Muscle layer of duodenum (tissue), 2 donors: Measurements from ENCODE around the gene HSD17B1.
A peak's percentile ranks its signal among the peaks of the same experiment; 100 is the strongest.
"Not testable (repeated sequence)": the region's sequence is repeated elsewhere in the genome, so short reads cannot be mapped to it uniquely, and the experiment has no call there.

Source experiments
- H3K27ac ChIP-seq: one replicate; pipeline ENCODE4 v1.7.0; 2013; ENCODE audit warnings: mild to moderate bottlenecking, low read length
- H3K27me3 ChIP-seq: one replicate; pipeline ENCODE4 v1.7.0; 2013; ENCODE audit warnings: low read depth, mild to moderate bottlenecking, control low read depth, low read length
- H3K36me3 ChIP-seq, 2 donors: one replicate each; pipeline ENCODE4 v1.7.0; 2013; ENCODE audit warnings: low read length in 2 of 2, control low read depth in 1 of 2, mild to moderate bottlenecking in 1 of 2; ENCODE audit not compliant: insufficient read depth in 2 of 2, control insufficient read depth in 1 of 2
- H3K4me1 ChIP-seq, 2 donors: one replicate each; pipeline ENCODE4 v1.7.0; 2013; ENCODE audit warnings: low read length in 2 of 2, mild to moderate bottlenecking in 2 of 2, control low read depth in 1 of 2, moderate library complexity in 1 of 2; ENCODE audit not compliant: insufficient read depth in 2 of 2, control insufficient read depth in 1 of 2
- H3K4me3 ChIP-seq, 2 donors: one replicate each; pipeline ENCODE4 v1.7.0; 2013; ENCODE audit warnings: low read length in 2 of 2, low read depth in 1 of 2, mild to moderate bottlenecking in 1 of 2
- H3K9me3 ChIP-seq, 2 donors: one replicate each; pipeline ENCODE4 v1.7.0; 2013; ENCODE audit warnings: low read length in 2 of 2, control low read depth in 1 of 2, mild to moderate bottlenecking in 1 of 2; ENCODE audit not compliant: control insufficient read depth in 1 of 2
- donor health status: healthy.

HSD17B1 gene

GRCh38 chr17:42553161-42553818 is 567 bp downstream of the HSD17B1 start:
- Histone ChIP-seq H3K36me3 (peaks cover 0 to 5% of the 10 kb centered on the region in 2 donors), H3K4me3 (peak overlapping the region in 1 of 2 donors; percentile 82), H3K27me3 (no peaks in the 10 kb centered on the region), H3K27ac (no peak overlapping the region), H3K9me3 (no peaks in the 10 kb centered on the region), H3K4me1 (peaks cover 0 to 25% of the 10 kb centered on the region in 2 donors)

DNA sequence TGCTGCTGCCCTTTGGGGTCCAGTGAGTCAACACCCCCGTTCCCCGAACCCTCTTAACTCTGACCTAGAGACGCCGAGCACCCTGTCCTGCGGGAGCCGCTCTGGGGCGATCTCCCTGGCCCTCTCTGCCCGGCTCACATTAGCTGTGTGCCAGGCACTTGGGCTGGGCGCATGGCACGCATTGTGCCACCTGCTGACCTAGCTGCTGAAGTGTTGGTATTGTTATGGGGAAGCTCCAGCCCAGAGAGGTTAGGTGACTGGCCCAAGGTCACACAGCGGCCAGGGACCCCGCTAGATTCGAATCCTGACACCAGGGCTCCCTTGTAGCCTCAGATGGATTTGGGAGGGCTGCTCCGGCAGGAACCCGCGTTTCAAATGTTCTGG is 1.1 kb downstream of the HSD17B1 start:
- peaks cover 0 to 20% of the 10 kb centered on the region in 2 donors for H3K4me1 ChIP-seq
- no peaks in the 10 kb centered on the region for H3K9me3 ChIP-seq
- peaks cover 0 to 5% of the 10 kb centered on the region in 2 donors for H3K36me3 ChIP-seq
- H3K27me3 ChIP-seq: no peaks in the 10 kb centered on the region
- peak overlapping the region; percentile 86 for H3K27ac ChIP-seq
- peak overlapping the region; percentile 63 to 82 for H3K4me3 ChIP-seq

DNA sequence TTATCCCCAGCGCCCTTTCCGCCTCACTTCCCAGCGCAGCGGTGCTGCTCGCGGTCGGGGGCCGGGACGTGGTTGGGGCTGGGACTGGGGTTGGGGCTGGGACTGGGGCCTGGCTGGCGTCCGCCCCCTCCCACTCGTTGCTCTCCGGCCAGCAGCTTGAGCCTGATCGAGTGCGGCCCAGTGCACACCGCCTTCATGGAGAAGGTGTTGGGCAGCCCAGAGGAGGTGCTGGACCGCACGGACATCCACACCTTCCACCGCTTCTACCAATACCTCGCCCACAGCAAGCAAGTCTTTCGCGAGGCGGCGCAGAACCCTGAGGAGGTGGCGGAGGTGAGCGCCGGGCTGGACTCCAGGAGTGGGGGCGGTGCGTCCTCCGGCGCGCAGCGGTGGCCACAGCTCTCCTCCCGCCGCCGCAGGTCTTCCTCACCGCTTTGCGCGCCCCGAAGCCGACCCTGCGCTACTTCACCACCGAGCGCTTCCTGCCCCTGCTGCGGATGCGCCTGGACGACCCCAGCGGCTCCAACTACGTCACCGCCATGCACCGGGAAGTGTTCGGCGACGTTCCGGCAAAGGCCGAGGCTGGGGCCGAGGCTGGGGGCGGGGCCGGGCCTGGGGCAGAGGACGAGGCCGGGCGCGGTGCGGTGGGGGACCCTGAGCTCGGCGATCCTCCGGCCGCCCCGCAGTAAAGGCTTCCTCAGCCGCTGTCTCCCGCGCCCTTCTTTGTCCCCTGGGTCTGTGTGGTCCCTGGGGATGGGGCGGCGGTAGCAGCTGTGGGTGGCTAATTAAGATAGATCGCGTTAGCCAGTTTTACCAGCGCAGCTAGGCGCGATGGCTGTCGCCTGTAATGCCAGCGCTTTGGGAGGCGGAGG is 1.8 kb downstream of the HSD17B1 start:
- H3K36me3 ChIP-seq: peaks cover 0 to 5% of the 10 kb centered on the region in 2 donors
- H3K4me1 ChIP-seq: peaks cover 0 to 20% of the 10 kb centered on the region in 2 donors
- H3K27me3 ChIP-seq: no peaks in the 10 kb centered on the region
- H3K27ac ChIP-seq: peak overlapping the region; percentile 86
- H3K9me3 ChIP-seq: no peaks in the 10 kb centered on the region
- H3K4me3 ChIP-seq: peak overlapping the region; percentile 63 to 82

DNA sequence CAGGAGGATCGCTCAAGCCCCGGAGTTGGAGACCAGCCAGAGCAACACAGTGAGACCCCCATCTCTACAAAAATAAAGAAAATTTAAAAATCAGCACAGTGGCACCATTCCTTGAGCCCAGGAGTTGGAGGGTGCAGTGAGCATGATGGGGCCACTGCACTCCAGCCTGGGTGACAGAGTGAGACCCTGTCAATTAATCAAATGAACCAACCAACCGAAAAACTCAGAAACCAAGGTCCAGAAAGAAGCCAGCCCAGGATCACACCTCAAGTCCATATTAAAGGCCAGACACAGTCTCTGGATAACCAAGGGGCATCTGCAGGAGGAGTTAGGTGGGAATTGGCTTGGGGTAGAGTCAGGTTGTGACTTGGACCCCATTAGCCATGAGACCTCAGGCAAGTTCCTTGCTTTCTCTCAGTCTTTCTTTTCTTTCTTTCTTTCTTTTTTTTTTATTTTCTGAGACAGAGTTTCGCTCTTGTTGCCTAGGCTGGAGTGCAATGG is 2.4 kb downstream of the HSD17B1 start:
- Histone ChIP-seq H3K36me3 (peaks cover 0 to 5% of the 10 kb centered on the region in 2 donors), H3K4me1 (peaks cover 0 to 20% of the 10 kb centered on the region in 2 donors), H3K4me3 (peak overlapping the region; percentile 63 to 82), H3K27me3 (no peaks in the 10 kb centered on the region), H3K27ac (peak overlapping the region; percentile 86), H3K9me3 (no peaks in the 10 kb centered on the region)

GRCh38 chr17:42555961-42556617 is 3.4 kb downstream of the HSD17B1 start:
- not testable (repeated sequence) for H3K27ac ChIP-seq, H3K36me3 ChIP-seq, H3K9me3 ChIP-seq, H3K27me3 ChIP-seq, H3K4me3 ChIP-seq
- peaks cover 0 to 20% of the 10 kb centered on the region in 2 donors for H3K4me1 ChIP-seq

DNA sequence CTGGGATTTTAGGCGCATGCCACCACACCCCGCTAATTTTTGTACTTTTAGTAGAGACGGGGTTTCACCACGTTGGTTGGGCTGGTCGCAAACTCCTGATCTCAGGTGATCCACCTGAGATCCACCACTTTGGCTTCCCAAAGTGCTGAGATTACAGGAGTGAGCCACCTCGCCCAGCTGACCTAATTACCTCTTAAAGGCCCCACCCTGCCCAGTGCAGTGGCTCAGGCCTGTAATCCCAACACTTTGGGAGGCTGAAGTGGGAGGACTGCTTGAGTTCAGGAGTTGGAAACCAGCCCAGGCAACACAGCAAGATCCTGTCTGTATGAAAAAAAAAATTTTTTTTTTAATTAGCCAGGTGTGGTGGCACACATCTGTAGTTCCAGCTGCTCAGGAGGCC is 6.4 kb downstream of the HSD17B1 start:
- H3K9me3 ChIP-seq: no peaks in the 10 kb centered on the region
- no peak overlapping the region for H3K4me3 ChIP-seq
- peaks cover 0 to 5% of the 10 kb centered on the region in 2 donors for H3K36me3 ChIP-seq
- peaks cover 13 to 29% of the 10 kb centered on the region in 2 donors for H3K4me1 ChIP-seq
- H3K27me3 ChIP-seq: no peaks in the 10 kb centered on the region
- H3K27ac ChIP-seq: no peak overlapping the region

DNA sequence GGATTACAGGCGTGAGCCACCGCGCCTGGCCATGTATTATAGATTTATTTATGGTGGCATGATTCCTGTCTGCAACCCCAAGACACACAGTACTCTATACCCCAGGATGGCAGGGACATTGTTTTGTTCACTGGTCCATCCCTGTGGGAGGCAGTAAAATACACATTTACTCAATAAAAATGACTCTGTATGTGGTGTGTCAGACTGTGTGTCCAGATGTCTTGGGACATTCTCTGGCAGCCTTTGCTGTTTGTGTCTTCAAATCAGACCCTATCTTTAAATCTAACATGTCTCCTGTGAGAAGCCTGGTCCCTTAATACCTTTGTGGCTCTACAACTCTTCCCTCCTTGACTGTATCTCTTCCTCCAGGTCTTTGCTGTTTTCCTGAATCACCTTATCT is 7.5 kb downstream of the HSD17B1 start:
- H3K9me3 ChIP-seq: no peaks in the 10 kb centered on the region
- no peak overlapping the region for H3K4me3 ChIP-seq
- H3K27me3 ChIP-seq: no peaks in the 10 kb centered on the region
- peaks cover 10 to 16% of the 10 kb centered on the region in 2 donors for H3K36me3 ChIP-seq
- peaks cover 13 to 26% of the 10 kb centered on the region in 2 donors for H3K4me1 ChIP-seq
- no peak overlapping the region for H3K27ac ChIP-seq

DNA sequence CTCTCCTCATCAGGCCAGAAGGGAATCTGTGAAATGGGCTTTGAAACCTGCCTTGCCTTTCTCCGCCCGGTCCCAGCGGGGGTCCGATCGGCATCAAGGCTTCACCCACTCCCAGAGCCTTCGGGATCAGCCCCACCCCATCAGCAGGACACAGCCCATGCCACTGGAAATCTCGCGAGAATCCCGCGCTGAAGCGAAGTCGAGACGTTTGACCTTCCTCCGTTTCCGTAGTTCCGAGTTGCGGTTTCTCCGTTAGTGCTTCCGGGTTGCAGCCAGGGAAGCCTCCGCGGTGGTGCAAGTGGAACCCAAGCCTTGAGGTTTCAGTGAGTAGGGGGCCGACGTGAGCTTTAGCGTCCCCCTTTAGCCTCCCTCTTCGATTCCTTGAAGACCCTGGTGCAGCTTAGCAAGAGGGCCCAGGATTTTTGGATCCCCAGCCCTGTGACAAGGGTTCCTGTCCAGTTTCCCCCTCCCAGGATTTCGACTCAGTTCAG is 9.2 kb downstream of the HSD17B1 start, which contains the start of gene COASY:
TSS of gene COASY (plus strand) at position 252 of the 491 bp plus-strand sequence. CDS start 475 bp downstream, outside the sequence.
- H3K9me3 ChIP-seq: no peaks in the 10 kb centered on the region
- H3K36me3 ChIP-seq: peaks cover 14 to 25% of the 10 kb centered on the region in 2 donors
- H3K27ac ChIP-seq: peak within 1 kb of the TSS; percentile 97
- peaks cover 13 to 28% of the 10 kb centered on the region in 2 donors for H3K4me1 ChIP-seq
- H3K27me3 ChIP-seq: no peaks in the 10 kb centered on the region
- peak within 1 kb of the TSS; percentile 98 for H3K4me3 ChIP-seq

DNA sequence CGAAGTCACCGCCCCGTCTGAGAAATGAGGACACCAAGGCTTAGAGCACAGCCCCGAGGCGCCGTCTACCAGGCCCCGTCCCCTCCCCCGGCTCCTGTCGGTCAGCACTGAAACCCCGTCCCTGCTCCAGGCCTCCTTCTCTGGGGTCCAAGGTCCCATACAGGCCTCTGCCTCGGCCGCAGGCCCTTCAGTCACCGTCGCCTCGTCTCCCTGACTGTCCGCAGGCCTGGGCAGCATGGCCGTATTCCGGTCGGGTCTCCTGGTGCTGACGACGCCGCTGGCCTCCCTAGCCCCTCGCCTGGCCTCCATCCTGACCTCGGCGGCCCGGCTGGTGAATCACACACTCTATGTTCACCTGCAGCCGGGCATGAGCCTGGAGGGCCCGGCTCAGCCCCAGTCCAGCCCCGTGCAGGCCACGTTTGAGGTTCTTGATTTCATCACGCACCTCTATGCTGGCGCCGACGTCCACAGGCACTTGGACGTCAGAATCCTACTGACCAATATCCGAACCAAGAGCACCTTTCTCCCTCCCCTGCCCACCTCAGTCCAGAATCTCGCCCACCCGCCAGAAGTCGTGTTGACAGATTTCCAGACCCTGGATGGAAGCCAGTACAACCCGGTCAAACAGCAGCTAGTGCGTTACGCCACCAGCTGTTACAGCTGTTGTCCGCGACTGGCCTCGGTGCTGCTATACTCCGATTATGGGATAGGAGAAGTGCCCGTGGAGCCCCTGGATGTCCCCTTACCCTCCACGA is 9.8 kb downstream of the HSD17B1 start:
- H3K27ac ChIP-seq: peak overlapping the region; percentile 97
- H3K9me3 ChIP-seq: no peaks in the 10 kb centered on the region
- no peaks in the 10 kb centered on the region for H3K27me3 ChIP-seq
- H3K36me3 ChIP-seq: peaks cover 14 to 25% of the 10 kb centered on the region in 2 donors
- peaks cover 13 to 32% of the 10 kb centered on the region in 2 donors for H3K4me1 ChIP-seq
- H3K4me3 ChIP-seq: peak overlapping the region; percentile 98

- H3K27ac ChIP-seq: peak overlapping the region; percentile 97
These were observed 10.4 kb downstream of the HSD17B1 start for GRCh38 chr17:42563143-42563509.

More at GRCh38 chr17:42563143-42563509, 10.4 kb downstream of the HSD17B1 start:
- H3K9me3 ChIP-seq: no peaks in the 10 kb centered on the region
- H3K4me3 ChIP-seq: peak overlapping the region; percentile 98
- no peaks in the 10 kb centered on the region for H3K27me3 ChIP-seq
- peaks cover 13 to 37% of the 10 kb centered on the region in 2 donors for H3K4me1 ChIP-seq
- peaks cover 14 to 25% of the 10 kb centered on the region in 2 donors for H3K36me3 ChIP-seq
